ENCODE data around the gene HPN.

DNA sequence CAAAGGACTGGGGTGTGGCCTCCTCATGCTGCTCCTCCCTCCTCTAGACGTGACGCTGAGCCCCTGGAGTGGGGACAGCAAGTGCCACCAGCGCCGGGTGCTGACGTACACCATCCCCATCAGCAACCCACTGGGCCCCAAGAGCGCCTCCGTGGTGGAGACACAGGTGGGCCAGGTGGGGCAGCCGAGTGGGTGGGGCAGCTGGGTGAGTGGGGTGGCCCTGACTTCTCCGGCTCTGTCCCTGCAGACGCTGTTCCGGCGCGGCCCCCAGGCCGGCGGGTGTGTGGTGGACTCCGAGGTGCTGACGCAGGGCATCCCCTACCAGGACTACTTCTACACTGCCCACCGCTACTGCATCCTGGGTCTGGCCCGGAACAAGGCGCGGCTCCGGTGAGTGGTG is 22.4 kb upstream of the HPN start:
- TF ChIP-seq CTCF (IDR thresholded peaks at IDR 0.05; ENCODE audit: low read depth, low read length) (no peak), EZH2phosphoT487 (IDR thresholded peaks at IDR 0.05; ENCODE audit: low read depth) (no peak)

Measured in OCI-LY3 (cell line).